Endothelial cell of umbilical vein (primary cell): ENCODE measurements around the gene NAT10. TPM values are rescaled to one million over a fixed set of nuclear protein-coding genes. Genes with fewer than 3 reads are reported as not detected.

ENCODE experiments used
- BruUV-seq: library from RNA; stranded (reverse); fragments of 400-500 nt; replicated peaks from 2 replicates; lab custom pipeline; 2021; lab: Mats Ljungman, UMichigan
- CTCF ChIA-PET: fragments of 300-600, 350-600 bp; sonication (Branson Sonifier 250); formaldehyde crosslinking; loops from one replicate; lab custom pipeline; 2021; ENCODE audit warnings: antibody characterized with exemption, inconsistent platforms; lab: Charles Lee
- POLR2A ChIA-PET: fragments of 300-600, 350-600 bp; sonication (Branson Sonifier 250); formaldehyde crosslinking; loops from one replicate; lab custom pipeline; 2021; ENCODE audit warnings: antibody characterized with exemption, inconsistent platforms; lab: Charles Lee
- DNase-seq: peaks from one replicate; pipeline ENCODE4 v3.0.0-alpha.2; 2011; ENCODE audit warnings: low read depth, low spot score
- FAIRE-seq: peaks from 2 replicates; lab custom pipeline; 2011; peaks lifted over from hg19 to GRCh38; lab: Jason Lieb, UNC
- H2AFZ ChIP-seq: 2 replicates; pipeline ENCODE4 v1.6.0; 2012; ENCODE audit warnings: low read depth, low read length, control low read depth, inconsistent platforms
- H3K27ac ChIP-seq: 2 replicates; pipeline ENCODE4 v1.5.1; 2011; ENCODE audit warnings: low read depth, mild to moderate bottlenecking, control low read depth, low read length, moderate library complexity; ENCODE audit not compliant: insufficient read depth
- H3K27me3 ChIP-seq, 2 experiments: 2 replicates each; pipeline versions ENCODE4 v1.6.0 to v1.6.1; 2011; ENCODE audit warnings: low read length in 2 of 2, mixed read lengths in 1 of 2; ENCODE audit not compliant: control insufficient read depth in 2 of 2, insufficient read depth in 2 of 2
- H3K36me3 ChIP-seq, 2 experiments: 2 replicates in 1 of 2; 3 replicates in 1 of 2; pipeline ENCODE4 v1.5.1; 2011; ENCODE audit warnings: low read length in 2 of 2, mild to moderate bottlenecking in 1 of 2, moderate library complexity in 1 of 2; ENCODE audit not compliant: control insufficient read depth in 2 of 2, insufficient read depth in 2 of 2; ENCODE audit errors: extremely low read depth in 1 of 2
- H3K4me1 ChIP-seq: 3 replicates; pipeline ENCODE4 v1.5.1; 2011; ENCODE audit warnings: mild to moderate bottlenecking, low read length; ENCODE audit not compliant: control insufficient read depth, insufficient read depth; ENCODE audit errors: extremely low read depth
- H3K4me2 ChIP-seq: 2 replicates; pipeline ENCODE4 v1.6.1; 2011; ENCODE audit warnings: low read length, control low read depth, mixed read lengths; ENCODE audit not compliant: insufficient read depth
- H3K4me3 ChIP-seq, 3 experiments: fragments of 200-600 bp in 1 of 3; sonication (generic), shearing (Covaris generic) in 1 of 3; replicated peaks in 1 of 3; 2 replicates each; pipeline ENCODE4 v1.5.1; 2011 to 2016; ENCODE audit warnings: control low read depth in 3 of 3, low read length in 3 of 3, mild to moderate bottlenecking in 2 of 3, inconsistent platforms in 1 of 3, low read depth in 1 of 3, moderate library complexity in 1 of 3; ENCODE audit not compliant: insufficient read depth in 1 of 3
- H3K79me2 ChIP-seq: 2 replicates; pipeline ENCODE4 v1.6.0; 2012; ENCODE audit warnings: low read length, inconsistent platforms; ENCODE audit not compliant: control insufficient read depth, insufficient read depth
- H3K9ac ChIP-seq: replicated peaks from 2 replicates; pipeline ENCODE3; 2011; ENCODE audit warnings: low read length, control low read depth; ENCODE audit not compliant: insufficient read depth; ENCODE audit errors: extremely low read depth
- H3K9me1 ChIP-seq: replicated peaks from 3 replicates; pipeline ENCODE4 v1.6.0; 2011; ENCODE audit warnings: mild to moderate bottlenecking, low read length; ENCODE audit not compliant: control insufficient read depth, insufficient read depth; ENCODE audit errors: extremely low read depth
- H3K9me3 ChIP-seq: replicated peaks from 2 replicates; pipeline ENCODE4 v1.5.1; 2012; ENCODE audit warnings: low read length, inconsistent platforms; ENCODE audit not compliant: control insufficient read depth, insufficient read depth
- H4K20me1 ChIP-seq: replicated peaks from 2 replicates; pipeline ENCODE3; 2011; ENCODE audit warnings: mild to moderate bottlenecking, low read length; ENCODE audit not compliant: control insufficient read depth, insufficient read depth; ENCODE audit errors: extremely low read depth
- CTCF ChIP-seq, 2 donors: IDR thresholded peaks; 1 replicate in 1 of 2; 2 replicates in 1 of 2; pipeline ENCODE4 v1.5.1; 2011; ENCODE audit warnings: low read length in 2 of 2, mild to moderate bottlenecking in 2 of 2, moderate library complexity in 2 of 2, control low read depth in 1 of 2, inconsistent platforms in 1 of 2, low read depth in 1 of 2; ENCODE audit not compliant: insufficient read depth in 1 of 2; ENCODE audit errors: extremely low read depth in 1 of 2
- EZH2 ChIP-seq: IDR thresholded peaks from 2 replicates; pipeline ENCODE4 v1.6.1; 2012; ENCODE audit warnings: borderline replicate concordance, low read depth, mild to moderate bottlenecking, moderate library complexity, low read length, inconsistent platforms; ENCODE audit not compliant: severe bottlenecking
- FOS ChIP-seq: IDR thresholded peaks from 2 replicates; pipeline ENCODE4 v1.6.1; 2011; ENCODE audit warnings: mild to moderate bottlenecking, low read length, moderate library complexity, borderline replicate concordance; ENCODE audit not compliant: insufficient read depth
- GATA2 ChIP-seq: IDR thresholded peaks from 2 replicates; pipeline ENCODE4 v1.7.0; 2011; ENCODE audit warnings: low read depth, mild to moderate bottlenecking, moderate library complexity, mixed read lengths, low read length; ENCODE audit not compliant: insufficient read length, insufficient read depth
- JUN ChIP-seq: IDR thresholded peaks from 2 replicates; pipeline ENCODE4 v1.6.1; 2011; ENCODE audit warnings: borderline replicate concordance, low read depth; ENCODE audit not compliant: insufficient read length, insufficient read depth
- MAX ChIP-seq: IDR thresholded peaks from 2 replicates; pipeline ENCODE4 v1.6.1; 2011; ENCODE audit not compliant: insufficient read depth, insufficient read length
- MYC ChIP-seq: IDR thresholded peaks from one replicate; pipeline ENCODE4 v1.6.1; 2011; ENCODE audit warnings: mild to moderate bottlenecking, low read depth, low read length
- POLR2A ChIP-seq: IDR thresholded peaks from 2 replicates; pipeline ENCODE4 v1.6.1; 2012; ENCODE audit warnings: low read depth, mild to moderate bottlenecking, control low read depth, low read length
- POLR2AphosphoS5 ChIP-seq: IDR thresholded peaks from 2 replicates; pipeline ENCODE4 v1.6.1; 2012; ENCODE audit warnings: low read depth, mild to moderate bottlenecking, control low read depth, low read length, moderate library complexity; ENCODE audit not compliant: insufficient read depth
- dilution Hi-C: fragments of 300-500 bp; cut with MboI; formaldehyde crosslinking; loops from one replicate; pipeline ENCODE4 v1.15.0; 2019; ENCODE audit warnings: low sequenced_read_pairs; ENCODE audit not compliant: extremely low pct_ligation_motif_present
- intact Hi-C: fragments of 100-400 bp; cut with micrococcal nuclease; formaldehyde crosslinking; loops from one replicate; pipeline ENCODE4 v1.10.0; 2022
- polyA plus RNA-seq, 4 experiments: library from polyadenylated mRNA; depleted of rRNA in 3 of 4; stranded (reverse) in 3 of 4; unstranded in 1 of 4; fragments of >200 nt; gene quantifications; 2 replicates each; pipeline versions ENCODE4 v1.2.1 to v1.2.3, GENCODE V29; 2011 to 2012; ENCODE audit warnings: missing spikeins in 1 of 4
- total RNA-seq: library from RNA; stranded (reverse); gene quantifications from 2 replicates; pipeline ENCODE4 v1.2.3, GENCODE V29; 2021

The NAT10 gene
- total and polyA plus RNA-seq, 2 donors (not counting 3 experiments of a cell fraction or from before 2014, with no cell fraction given): 32.0 to 57.6 TPM

- DNase-seq (no peak), FAIRE-seq (no peak)
- no peak overlapping the region for H3K27ac ChIP-seq
- H3K36me3 ChIP-seq: peaks cover 0 to 2% of the 10 kb centered on the region in 2 experiments
- H3K79me2 ChIP-seq: no peaks in the 10 kb centered on the region
- H3K9me3 ChIP-seq: no peaks in the 10 kb centered on the region
- no peaks in the 10 kb centered on the region for H3K27me3 ChIP-seq
- no peak overlapping the region for H3K4me3 ChIP-seq
- no peaks in the 10 kb centered on the region for H3K9me1 ChIP-seq
- H4K20me1 ChIP-seq: no peaks in the 10 kb centered on the region
- H3K4me2 ChIP-seq: no peak overlapping the region
- no TSS peak for BruUV-seq
- intact Hi-C loops (no loop called here), dilution Hi-C loops (no loop called here)
- no peak overlapping the region for H2AFZ ChIP-seq
- POLR2A ChIA-PET: interaction anchor here (0.5 kb wide), 1 partner anchor 152 kb away, joined by 3 read pairs; no protein-coding TSS in a partner anchor
- H3K9ac ChIP-seq: no peak overlapping the region
- TF ChIP-seq GATA2 (no peak), POLR2A (no peak), MAX (no peak), JUN (no peak), CTCF (IDR thresholded peaks at IDR 0.05; ENCODE audit: extremely low read depth in 1 of 2, insufficient read depth in 1 of 2, low read depth in 1 of 2, low read length in 2 of 2) (no peak), FOS (no peak), EZH2 (no peak), POLR2AphosphoS5 (no peak), MYC (no peak)
- CTCF ChIA-PET: interaction anchor here (1.5 kb wide), 1 partner anchor 19 kb away, joined by 4 read pairs; no protein-coding TSS in a partner anchor
- no peaks in the 10 kb centered on the region for H3K4me1 ChIP-seq
Measured at GRCh38 chr11:34155757-34156062, 50.3 kb downstream of the NAT10 start.
